ENCODE results near the gene B3GNT4.
"Not testable (repeated sequence)": the region's sequence is repeated elsewhere in the genome, so short reads cannot be mapped to it uniquely, and the experiment has no call there.

The B3GNT4 gene

DNA sequence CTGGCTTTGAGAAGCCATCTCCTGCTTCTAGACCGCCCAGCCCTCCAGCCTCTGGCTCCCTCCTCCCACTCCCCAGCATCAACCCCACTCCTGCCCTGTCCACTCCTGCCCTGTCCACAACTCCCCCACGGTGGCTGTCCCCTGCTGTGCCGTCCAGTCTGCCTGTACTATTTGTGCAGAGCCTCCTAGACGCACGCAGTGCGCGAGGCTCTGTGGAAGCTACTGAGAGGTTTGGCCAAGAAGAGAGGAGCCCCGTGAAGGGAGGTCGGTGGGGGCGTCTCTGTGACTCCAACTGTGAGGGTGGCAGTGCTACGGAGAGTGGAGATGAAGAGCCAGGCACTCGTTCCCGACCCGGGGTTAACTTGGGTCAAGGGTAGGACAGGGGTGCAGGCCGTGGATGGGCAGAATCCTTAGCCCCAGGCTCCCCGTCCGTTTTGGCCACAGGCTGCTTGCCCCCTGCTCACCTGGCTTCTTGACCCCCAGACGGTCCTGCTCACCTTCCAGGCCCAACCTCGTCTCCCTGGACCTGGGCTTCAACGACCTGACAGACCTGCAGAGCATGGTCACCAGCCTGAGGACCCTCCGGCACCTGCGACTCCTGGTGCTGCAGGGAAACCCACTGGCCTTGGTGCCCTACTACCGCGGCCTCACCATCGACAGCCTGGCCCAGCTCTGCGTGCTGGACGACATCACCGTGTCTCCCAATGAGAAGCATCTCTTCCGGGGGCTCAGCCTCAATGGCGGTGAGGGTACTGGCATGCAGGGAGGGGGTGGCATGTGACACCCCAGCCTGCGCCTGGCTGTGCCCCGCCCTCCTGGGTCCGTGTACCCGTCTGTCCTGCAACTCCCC, 13.7 kb upstream of the B3GNT4 start:
- DNase-seq: no peak

DNA sequence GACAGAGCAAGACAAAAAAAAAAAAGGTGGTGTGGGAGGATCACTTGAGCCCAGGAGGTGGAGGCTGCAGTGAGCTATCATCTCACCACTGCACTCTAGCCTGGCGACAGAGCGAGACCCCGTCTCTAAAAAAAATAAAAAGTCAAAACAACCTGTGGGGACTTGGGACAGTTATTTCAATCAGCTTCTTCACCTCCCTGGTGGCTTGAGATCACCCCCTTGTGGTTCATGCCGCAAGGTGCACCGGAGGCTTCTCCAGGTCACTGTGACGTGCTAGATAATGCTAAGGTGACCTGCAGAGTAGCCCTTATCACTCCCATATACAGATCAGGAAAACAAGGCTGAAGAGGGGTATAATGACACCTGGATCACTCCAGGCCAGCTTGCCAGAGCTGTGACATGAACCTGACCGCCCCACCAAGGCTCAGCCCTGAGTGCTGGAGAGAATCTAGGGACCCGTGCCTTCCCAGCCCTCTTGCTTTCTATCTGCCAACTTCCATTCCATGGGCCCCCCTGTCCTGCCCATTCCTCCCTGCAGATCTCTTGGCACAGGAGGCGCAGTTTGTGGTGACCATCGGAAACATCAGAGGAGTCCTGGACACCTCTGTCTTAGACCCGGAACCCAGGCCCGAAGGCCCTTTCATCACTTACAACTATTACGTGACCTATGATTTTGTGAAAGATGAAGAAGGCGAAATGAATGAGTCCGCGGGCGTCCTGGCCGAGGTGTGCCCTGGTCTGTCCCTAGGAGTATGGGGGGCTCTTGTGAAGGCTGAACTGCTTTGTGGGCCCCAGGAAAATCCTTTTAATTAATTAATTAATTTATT, 12.5 kb upstream of the B3GNT4 start:
- DNase-seq: no peak

DNA sequence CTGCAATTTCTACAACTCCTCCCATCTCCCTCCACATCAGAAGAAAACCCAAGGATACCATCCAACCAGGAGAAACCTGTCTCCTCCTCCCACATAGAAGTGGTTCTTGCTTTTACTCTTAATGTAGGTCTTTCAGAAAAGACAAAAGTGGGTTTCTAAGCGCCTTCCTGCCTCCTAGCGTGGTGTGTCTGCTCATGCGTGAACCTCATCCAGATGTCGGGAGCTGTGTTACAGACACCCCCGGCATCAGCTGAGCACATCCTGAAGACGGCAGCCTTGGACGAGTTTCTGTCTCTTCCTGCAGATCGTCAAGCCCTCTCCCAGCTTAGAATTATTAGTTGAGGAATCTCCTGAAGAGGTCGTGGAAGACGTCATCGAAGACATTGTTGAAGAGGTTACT, 11.1 kb upstream of the B3GNT4 start:
- no peak for DNase-seq

DNA sequence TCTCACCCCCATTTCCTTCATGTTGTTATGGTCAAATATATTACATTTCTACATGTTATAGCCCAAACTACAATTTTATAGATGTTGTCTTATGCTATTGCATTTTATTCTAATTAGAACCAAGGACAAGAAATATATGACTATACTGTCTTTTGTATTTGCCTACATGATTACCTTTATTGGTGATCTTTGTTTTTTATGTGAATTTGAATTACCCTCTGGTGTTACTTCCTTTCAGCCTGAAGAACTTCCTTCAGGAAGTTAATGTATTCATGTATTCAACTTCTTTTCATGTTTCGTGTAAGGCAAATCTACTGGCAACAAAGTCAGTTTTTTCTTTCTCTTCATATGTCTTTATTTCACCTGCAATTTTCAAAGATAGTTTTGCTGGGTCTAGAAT, 8.7 kb upstream of the B3GNT4 start:
- no peak for DNase-seq

DNA sequence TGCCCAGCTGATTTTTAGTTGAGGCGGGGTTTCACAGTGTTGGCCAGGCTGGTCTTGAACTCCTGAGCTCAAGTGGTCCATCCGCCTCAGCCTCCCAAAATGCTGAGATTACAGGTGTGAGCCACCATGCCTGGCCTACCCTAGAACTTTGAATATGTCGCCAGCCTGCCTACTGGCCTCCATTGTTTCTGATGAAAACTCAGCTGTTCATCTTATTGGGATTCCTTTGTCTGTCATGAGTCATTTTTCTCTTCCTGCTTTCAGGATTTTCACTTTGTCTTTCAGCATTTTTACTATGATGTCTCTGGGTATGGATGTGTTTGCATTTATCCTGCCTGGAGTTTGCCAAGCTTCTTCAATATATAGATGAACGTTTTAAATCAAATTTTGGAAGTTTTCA, 8.1 kb upstream of the B3GNT4 start:
- no peak for DNase-seq

DNA sequence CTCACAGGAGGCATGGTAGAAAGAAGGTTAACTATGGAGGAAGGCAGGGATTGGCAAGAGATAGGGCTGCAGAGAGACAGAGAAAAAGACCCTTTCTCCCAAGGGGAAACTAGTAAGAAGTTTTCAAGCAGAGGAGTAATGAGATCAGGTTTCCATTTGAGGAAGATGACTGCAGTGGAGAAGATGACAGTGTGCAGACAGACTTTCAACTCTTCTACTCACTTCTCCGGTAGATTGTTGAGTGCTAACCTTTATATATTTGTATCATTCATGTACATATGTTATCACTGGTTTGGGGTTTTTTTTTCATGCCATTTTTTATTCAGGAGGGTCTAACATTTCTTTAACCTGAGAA, 5.9 kb upstream of the B3GNT4 start:
- DNase-seq: no peak

DNA sequence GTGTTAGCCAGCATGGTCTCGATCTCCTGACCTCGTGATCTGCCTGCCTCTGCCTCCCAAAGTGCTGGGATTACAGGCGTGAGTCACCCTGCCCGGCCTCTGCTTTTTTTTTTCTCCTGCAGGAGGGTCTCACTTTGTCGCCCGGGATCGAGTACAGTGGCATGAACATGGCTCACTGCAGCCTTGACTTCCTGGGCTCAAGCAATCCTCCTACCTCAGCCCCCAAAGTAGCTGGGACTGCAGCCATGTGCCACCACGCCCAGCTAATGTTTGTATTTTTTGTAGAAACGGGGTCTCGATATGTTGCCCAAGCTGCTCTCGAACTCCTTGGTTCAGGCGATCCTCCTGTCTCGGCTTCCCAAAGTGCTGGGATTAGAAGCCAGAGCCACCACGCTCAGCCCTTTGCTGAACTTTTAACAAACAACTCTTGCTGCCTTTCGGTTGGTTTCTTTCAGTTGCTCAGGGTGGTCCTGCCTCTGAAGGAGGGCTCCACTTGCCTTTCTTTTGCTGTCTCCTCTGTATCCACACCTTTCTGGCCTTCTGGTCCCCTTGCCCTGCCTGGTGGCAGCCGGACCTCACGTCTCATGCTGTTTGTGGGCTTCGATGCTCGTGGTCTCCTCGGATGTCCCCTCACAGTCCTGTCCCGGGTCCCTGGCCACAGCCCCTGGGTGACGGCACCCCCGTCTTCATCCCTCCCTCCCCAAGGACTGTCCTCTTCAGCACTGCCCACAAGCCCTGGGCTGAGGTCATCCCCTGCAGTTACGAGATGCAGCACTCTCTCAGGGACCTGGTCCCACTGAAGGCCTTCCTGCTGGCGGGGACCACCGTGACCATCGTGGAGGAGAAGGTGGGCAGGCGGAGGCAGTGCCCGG, 3.8 kb upstream of the B3GNT4 start:
- no peak for DNase-seq

DNA sequence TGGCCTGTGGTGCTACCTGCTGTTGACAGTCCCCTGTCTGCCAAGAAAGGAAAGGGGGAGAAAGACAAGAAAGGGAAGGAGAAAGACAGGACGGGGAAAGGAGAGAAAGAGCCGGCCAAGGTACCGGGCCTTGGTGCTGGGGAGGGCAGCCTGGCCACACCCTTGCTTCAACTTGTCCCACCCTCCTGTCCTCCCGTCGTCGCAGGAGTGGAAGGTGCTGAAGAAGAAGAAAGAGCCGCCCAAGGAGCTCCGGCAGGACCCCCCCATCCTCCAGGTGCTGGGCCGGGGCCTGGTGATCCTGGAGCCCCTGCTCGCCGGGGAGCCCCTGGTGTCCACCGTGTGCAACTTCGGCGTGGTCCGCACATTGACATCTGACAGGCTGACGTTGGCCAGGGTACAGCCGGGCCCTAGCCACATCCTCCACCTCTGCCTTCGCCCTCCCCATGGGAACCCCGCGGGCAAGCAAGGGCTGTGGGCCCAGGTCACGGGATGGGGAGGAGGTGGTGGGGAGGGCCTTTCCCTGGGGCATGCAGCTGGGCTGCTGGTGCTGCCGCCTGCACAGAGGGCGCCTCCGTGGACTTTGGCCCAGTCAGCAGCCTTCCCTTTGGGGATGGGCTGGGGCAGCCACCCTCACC, 2.9 kb upstream of the B3GNT4 start:
- no peak for DNase-seq

DNA sequence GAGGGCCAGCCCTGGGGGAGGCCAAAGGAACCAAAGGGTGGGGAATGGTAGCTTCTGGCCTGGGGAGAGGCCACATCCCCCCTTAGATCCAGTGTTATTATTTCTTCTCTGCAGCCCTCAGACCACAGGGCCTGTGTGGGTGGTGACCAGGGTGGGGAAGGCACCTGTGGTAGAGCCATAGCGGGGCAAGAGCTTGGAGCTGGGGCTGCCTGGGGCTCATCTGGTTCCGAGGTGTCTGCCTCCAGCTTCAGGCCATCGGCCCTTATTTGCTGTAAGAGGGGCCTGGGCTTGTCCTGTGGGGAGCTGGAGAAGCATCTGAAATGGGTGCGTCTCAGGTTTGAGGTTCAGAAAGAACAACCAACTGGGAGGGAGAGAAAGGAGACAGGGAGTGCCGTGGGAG, 2.1 kb upstream of the B3GNT4 start:
- DNase-seq: no peak

DNA sequence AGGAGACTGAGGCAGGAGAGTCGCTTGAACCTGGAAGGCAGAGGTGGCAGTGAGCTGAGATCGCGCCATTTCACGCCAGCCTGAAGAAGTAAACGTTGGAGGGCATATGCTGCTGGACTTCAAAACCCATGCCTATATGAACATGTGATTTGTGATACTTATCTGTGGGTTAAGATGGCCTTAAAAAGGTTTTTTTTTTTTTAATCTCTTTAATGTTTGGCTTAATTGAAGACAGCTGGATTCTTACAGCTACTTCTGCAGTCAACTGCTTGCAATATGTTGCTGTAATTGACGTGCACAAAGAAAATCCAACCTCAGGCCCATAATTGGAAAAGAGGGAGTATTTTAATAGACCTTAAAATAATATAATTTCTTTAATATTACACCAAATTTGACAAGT, 1.5 kb upstream of the B3GNT4 start:
- no peak for DNase-seq

DNA sequence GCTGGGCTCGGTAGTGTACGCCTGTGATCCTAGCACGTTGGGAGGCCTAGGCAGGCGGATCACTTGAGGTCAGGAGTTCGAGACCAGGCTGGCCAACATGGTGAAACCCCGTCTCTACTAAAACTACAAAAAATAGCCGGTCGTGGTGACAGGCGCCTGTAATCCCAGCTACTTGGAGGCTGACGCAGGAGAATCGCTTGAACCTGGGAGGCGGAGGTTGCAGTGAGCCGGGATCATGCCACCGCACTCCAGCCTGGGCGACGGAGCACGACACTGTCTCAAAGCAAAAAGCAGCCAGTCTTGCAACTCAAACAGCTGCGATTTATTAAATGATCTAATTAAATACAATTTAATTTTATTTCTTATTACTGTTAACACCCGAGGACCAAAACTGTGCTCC, 698 bp upstream of the B3GNT4 start:
- not testable (repeated sequence) for DNase-seq

DNA sequence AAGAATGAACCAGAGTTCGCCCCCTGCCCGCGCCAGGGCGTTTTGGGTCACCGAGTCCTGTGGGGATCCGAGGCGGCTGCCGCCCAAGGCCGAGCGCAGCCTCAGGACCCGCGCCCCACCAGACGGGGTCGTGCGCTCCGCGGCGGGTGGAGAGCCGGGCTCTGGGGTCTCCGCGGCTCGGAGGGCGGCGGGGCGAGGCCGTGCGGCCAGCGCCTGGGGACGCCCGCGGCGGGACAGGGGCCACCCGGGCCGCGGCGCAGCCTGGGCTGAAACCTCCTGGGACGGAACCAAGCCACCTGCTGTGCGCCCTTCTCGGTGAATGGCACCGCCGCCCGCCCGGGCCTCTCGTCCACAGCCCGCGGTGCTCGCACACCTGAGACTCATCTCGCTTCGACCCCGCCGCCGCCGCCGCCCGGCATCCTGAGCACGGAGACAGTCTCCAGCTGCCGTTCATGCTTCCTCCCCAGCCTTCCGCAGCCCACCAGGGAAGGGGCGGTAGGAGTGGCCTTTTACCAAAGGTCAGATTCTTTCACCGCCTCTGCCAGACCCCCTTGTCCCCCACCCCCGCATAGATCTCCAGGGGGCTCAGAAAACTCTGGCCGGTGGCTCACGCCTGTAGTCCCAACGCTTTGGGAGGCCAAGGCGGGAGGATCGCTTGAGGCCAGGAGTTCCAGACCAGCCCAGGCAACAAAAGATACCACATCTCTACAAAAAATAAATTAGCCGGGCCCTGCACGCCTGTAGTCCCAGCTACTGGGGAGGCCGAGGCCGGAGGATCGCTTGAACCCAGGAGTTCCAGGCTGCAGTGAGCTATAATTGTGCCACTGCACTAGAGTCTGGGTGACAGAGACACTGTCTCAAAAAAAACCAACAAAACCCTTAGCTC, 901 bp downstream of the B3GNT4 start:
- DNase-seq: no peak

DNA sequence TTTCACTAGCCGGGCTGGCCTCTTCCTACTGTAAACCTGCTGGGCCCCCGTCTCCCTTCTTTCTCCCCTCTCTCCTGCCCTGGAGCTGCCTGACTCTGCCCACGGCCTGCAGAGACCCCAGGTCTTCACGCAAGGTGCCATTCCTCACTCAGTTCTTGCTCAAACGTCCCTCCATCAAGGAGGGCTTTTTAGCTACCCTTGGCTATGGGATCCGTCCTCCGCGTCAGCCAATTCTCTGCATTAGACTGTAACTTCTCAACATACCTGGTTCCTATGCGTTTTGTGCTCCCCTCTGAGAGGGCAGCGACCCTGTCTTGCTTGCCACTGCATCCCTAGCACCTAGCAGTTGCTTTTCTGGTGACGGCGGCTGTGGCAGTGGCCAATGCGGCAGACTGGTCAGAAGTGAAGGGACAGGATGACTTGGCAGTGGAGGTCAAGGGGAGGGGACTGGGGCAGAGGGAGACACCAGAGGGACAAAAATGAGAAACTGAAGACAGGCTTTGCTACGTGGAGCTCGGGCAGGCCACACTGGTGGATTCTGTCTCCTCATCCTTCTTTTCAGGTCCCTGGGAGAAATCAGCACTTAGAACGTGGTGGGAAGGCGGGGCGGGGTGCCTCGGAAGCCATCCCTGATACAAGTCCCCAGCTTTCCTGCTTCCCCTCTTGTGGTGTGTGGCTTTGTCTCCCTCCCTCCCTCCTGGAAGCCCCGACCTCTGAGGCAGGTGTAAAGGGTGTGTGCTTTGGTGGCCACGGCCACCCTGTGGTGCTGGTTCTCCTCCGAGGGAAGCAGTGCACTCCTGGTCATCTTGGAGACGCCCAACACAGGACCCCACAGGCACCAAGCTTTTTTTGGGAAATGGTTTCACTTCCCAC, 1.8 kb downstream of the B3GNT4 start:
- no peak for DNase-seq

DNA sequence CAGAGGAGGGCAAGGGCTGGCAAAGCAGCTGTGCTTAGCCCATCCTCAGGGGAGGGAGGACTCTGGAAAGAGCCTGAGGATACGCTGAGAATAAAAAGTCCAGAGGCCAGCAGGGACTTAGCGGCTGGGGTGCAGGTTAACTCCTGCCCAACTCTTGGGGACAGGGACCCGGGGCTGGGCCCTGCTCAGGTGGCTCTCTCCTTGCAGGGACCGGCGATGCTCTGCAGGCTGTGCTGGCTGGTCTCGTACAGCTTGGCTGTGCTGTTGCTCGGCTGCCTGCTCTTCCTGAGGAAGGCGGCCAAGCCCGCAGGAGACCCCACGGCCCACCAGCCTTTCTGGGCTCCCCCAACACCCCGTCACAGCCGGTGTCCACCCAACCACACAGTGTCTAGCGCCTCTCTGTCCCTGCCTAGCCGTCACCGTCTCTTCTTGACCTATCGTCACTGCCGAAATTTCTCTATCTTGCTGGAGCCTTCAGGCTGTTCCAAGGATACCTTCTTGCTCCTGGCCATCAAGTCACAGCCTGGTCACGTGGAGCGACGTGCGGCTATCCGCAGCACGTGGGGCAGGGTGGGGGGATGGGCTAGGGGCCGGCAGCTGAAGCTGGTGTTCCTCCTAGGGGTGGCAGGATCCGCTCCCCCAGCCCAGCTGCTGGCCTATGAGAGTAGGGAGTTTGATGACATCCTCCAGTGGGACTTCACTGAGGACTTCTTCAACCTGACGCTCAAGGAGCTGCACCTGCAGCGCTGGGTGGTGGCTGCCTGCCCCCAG, 2.8 kb downstream of the B3GNT4 start:
- DNase-seq: no peak

DNA sequence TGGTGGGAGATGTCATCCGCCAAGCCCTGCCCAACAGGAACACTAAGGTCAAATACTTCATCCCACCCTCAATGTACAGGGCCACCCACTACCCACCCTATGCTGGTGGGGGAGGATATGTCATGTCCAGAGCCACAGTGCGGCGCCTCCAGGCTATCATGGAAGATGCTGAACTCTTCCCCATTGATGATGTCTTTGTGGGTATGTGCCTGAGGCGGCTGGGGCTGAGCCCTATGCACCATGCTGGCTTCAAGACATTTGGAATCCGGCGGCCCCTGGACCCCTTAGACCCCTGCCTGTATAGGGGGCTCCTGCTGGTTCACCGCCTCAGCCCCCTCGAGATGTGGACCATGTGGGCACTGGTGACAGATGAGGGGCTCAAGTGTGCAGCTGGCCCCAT, 3.5 kb downstream of the B3GNT4 start:
- DNase-seq: no peak

DNA sequence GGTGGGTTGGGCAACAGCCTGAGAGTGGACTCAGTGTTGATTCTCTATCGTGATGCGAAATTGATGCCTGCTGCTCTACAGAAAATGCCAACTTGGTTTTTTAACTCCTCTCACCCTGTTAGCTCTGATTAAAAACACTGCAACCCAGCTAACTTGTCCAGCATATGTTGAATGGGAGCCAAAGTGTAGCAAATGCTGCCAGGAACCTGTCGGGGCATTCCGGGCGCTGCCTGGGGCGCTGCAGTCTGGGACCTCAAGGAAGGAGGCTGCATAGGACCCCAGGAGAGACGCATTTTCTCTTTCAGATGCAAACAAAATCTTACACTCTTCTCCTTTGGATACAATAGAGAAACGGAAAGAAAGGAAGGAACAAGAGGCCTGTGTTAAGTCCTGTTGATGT, 3.9 kb downstream of the B3GNT4 start:
- DNase-seq: no peak

DNA sequence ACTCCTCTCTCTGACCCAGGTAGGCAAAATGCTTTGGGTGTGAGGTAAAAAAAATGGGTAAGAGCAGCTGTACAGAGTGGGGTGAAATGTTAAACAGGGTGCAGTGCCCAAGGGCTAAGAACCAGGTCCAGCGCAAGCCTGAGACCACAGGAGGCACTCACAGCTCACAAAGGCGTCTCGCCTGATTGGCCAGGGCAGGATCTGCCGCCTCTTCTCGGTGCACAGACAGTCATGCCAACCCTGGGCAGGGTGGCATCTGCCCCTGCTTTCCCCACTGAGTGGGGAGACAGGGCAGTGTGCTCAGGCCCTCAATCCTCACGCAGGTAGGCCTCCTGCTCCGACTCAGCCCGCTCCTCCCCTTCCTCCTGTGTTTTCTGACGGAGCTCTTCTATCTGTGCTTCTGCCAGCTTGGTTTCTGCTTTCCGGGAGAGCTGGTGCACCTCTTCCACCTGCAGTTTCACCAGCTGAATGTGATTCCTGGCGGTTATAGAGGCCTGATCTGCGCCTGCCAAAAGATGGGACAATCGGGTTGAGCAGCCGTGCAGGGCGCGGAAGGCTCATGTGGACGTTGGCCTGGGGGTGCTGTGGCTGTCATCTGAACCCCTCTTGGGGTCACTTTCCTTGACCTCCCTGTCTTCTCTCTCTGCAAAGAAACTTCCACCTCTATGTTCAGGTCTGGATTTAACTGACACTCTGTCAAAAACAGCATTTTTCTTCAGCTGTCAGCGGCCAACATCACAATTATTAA, 4.7 kb downstream of the B3GNT4 start:
- DNase-seq: no peak

DNA sequence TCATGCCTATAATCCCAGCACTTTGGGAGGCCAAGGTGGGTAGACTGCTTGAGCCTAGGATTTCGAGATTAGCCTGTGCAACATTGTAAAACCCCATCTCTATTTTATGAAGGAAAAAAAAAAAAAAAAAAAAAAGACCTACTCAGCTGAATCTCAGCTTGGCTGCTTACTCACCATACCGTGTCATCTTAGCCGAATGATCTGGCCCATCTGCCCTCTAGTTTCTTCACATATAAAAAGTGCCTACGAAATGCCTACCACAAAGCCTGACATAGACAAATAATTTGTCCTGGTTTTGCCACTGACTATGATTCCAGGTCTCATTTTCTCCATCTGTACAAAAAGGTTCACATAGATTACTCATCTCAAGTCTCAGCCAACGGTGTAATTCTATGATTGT, 12.3 kb downstream of the B3GNT4 start:
- DNase-seq: no peak

DNA sequence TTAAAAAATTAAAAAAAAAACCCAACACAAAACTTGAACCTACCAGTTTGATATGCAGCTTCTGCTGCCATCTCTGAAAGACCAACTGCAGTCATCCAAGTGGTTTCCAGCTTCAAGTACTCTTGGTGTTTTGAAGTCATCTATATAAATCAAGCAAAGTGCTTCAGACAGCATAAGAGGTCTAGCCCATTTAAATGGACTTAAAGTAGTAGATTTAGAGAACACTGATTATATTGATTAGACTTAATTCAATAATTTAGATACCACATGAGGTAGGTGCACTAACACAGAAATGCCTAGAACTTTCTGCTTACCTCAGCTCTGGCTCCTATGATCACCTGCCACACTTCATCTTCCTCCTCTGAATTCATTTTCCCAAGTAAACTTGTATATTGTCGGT, 12.9 kb downstream of the B3GNT4 start:
- no peak for DNase-seq

Measured in SIG-M5 (cell line).